ENCODE measurements around the gene MRGPRF. TPM values are rescaled to one million over a fixed set of nuclear protein-coding genes. Genes with fewer than 3 reads are reported as not detected.

The MRGPRF gene
- total RNA-seq = under 0.01 TPM in 2 replicates

DNA sequence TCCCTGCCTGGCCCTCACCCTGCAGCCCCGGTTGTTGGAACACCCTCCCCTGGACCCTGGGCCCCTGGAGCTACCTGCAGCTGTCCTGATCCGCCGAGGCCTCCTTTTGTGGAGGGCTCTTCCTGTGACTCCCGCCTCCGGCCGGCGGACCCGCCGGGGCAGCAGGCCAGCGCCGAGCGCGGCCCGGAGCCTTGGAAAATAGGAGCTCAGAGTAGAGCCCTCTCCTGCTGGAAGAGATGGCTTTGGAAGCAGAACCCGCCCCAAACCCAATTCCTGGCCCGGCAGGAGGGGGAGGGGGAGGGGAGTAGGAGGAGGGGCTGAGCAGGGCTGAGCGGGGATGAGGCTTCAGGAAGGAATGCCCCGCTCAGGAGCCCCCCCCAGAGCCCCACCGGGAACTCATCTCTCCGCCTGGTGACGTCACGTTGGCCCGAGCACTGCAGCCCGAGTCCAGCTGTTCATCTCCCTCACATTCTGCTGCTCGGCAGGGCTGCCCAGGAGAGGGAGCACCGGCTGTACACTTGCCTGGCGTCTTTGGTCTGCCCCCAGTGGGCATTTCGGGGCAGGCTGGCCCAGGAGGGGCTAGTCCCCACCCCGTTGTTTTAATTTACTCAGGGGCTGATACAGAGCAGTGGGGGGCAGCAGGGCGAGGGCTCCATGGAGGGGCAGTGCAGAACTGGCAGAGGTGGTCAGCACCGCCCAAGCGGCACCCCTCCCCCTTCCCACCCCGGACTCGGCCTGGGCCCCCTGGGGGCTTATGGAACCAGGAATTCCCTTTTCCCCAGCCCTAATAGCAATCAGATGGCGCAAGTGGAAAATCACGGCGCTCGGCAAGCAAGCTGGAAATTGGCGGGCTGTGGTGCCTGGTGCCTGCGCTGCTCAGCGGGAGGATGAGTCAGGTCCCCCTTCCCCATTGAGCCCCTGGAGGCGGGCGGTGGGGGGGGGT, at the start of gene MRGPRF:
MRGPRF (minus strand) TSS at position 238 of the 943 bp plus-strand sequence. CDS start 3,345 bp downstream, outside the sequence.
- peak in 1 of 2 donors; percentile 44 for DNase-seq (ENCODE audit: low read depth in 2 of 2)

- no peak for DNase-seq (ENCODE audit: low read depth in 2 of 2)
These were observed 49.3 kb upstream of the MRGPRF start for GRCh38 chr11:69062169-69062855.

DNA sequence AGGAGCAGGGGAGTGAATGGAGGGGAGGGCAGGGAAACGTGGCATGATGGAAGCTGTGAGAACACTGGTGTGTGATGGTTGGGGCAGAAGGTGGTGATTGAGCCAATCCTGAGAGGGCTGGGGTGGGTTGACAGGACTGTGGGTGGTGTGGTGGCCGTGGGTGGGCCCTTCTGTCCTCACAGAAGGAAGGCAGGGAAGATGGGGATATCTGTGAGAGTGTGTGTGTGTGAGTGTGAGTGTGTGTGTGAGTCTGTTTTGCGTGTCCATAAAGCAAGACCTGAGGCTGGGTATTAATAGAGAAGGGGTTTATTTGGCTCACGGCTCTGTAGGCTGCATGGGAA, 48.6 kb upstream of the MRGPRF start:
- no peak for DNase-seq (ENCODE audit: low read depth in 2 of 2)

- DNase-seq (ENCODE audit: low read depth in 2 of 2) = no peak
These were observed 48.0 kb upstream of the MRGPRF start for GRCh38 chr11:69060806-69061712.

- DNase-seq (ENCODE audit: low read depth in 2 of 2) = no peak
These were observed 46.9 kb upstream of the MRGPRF start for GRCh38 chr11:69059985-69060384.

DNA sequence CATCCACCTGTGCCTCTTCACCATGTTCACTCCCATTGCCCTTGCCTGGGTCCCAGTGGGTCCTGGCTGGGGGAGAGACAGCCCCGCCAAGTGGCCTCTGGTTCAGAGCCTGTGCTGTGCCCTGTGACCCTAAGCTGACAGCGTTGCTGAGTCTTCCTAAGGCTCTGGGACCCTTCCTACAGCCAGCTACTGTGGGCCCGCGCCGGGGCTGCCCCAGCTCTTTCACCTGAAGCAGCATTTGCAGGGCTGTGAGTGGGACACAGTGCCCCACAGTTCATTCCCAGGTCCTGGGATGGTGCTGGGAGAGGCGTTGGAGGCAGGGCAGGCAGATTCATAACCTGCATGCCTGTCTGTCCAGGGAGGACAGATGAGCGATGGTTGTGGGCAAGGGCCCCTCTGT, 46.4 kb upstream of the MRGPRF start:
- no peak for DNase-seq (ENCODE audit: low read depth in 2 of 2)

GRCh38 chr11:69058511-69059270, 45.6 kb upstream of the MRGPRF start:
- DNase-seq (ENCODE audit: low read depth in 2 of 2) = no peak

DNA sequence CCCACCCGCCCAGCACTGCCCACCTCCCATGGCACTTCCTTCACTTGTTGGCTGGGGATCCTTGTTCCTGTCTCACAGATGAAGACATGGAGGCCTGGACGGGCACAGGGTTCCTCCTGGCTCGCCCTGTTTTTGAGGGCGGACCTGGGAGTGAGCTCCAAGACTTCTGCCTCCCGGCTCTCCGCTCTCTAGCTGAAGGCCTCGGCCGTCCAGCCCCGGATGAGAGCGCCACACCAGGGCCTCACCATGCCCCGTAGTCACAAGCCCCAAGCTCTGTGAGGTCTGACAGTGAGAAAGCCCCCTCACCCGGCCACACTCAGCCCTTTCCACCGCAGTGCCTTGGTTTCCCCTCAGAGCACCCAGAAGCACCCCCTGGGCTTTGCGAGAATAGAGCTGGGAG, 44.8 kb upstream of the MRGPRF start:
- no peak for DNase-seq (ENCODE audit: low read depth in 2 of 2)

- no peak for DNase-seq (ENCODE audit: low read depth in 2 of 2)
These were observed 44.2 kb upstream of the MRGPRF start for GRCh38 chr11:69057236-69057635.

GRCh38 chr11:69055598-69056516, 42.8 kb upstream of the MRGPRF start:
- no peak for DNase-seq (ENCODE audit: low read depth in 2 of 2)

- DNase-seq (ENCODE audit: low read depth in 2 of 2) = no peak
These were observed 42.2 kb upstream of the MRGPRF start for GRCh38 chr11:69055212-69055586.

DNA sequence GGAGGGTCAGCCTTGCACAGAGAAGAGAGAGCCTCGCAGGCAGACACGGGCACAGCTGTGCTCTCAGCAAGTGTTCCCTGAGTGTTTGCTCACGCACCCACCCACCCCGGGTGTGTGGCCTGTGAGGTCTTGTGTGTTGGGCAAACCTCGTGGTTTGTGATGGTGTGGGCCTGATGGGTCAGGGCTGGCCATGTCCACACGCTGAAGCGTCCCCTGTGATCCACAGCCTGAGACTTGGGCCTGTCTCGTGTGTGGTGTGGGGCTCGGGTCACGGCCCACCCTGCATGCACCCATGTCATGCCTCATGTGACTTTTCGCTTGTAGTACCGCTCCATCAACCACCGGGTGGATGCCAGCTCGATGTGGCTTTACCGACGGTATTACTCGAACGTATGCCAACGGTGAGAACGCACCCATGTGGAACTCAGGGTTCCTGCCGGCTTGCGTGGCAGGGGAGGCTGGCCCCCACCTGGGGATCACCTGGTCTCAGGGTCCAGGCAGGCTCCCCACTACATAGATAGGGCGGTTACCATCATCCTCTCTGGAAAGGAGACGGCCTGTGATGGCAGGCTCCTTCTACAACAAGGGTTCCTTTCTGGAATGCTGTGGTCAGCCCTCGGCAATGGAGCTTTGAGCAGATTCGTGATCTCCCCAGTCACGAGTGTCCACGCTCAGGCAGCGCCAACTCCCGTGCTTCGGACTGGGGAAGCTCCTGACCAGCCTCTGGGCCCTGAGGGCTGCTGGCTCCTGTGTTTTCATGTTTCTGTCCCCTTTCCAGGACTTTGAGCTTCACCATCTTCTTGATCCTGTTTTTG, 41.6 kb upstream of the MRGPRF start:
- DNase-seq (ENCODE audit: low read depth in 2 of 2) = no peak

DNA sequence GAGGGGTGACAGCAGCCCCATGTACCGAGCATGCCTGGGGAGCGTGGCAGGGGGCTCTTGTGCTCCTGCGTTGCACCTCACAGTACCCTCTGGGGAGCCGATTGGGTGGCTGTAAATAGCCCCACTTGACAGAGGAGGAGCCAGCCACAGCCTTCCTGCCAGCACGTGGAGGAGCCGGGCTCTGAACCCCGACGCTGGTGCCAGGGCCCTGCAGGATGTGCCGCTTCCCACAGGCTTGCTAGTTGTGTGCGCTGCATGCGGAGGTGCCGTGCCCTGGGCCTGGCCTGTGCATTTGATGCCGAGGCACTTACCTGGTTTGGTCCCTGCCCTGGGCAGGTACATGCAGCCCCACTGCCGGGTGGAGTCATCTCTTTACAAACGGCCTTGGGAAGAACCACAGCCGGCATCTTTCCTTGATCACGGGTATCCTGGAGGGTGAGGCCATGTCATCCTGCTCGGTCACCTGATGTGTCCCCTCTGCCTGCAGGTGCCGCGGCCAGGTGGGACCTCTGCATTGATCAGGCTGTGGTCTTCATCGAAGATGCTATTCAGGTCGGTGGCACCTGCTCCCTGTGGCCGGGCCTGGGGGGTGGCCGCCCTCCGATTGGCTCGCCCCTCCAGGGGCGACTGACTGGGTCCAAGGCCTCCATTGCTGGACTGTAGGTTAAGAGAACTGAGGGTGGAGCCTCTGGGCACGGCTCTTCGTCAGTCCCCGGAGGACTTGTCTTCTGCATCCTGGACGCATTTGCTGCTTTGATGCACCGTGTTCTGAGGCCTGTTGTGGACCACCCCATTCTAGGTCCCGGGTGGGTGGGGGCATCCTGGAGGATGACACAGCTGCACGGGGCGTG, 40.7 kb upstream of the MRGPRF start:
- DNase-seq (ENCODE audit: low read depth in 2 of 2) = no peak

GRCh38 chr11:69053169-69053477, 40.1 kb upstream of the MRGPRF start:
- no peak for DNase-seq (ENCODE audit: low read depth in 2 of 2)

- no peak for DNase-seq (ENCODE audit: low read depth in 2 of 2)
These were observed 39.5 kb upstream of the MRGPRF start for GRCh38 chr11:69052343-69053168.

DNA sequence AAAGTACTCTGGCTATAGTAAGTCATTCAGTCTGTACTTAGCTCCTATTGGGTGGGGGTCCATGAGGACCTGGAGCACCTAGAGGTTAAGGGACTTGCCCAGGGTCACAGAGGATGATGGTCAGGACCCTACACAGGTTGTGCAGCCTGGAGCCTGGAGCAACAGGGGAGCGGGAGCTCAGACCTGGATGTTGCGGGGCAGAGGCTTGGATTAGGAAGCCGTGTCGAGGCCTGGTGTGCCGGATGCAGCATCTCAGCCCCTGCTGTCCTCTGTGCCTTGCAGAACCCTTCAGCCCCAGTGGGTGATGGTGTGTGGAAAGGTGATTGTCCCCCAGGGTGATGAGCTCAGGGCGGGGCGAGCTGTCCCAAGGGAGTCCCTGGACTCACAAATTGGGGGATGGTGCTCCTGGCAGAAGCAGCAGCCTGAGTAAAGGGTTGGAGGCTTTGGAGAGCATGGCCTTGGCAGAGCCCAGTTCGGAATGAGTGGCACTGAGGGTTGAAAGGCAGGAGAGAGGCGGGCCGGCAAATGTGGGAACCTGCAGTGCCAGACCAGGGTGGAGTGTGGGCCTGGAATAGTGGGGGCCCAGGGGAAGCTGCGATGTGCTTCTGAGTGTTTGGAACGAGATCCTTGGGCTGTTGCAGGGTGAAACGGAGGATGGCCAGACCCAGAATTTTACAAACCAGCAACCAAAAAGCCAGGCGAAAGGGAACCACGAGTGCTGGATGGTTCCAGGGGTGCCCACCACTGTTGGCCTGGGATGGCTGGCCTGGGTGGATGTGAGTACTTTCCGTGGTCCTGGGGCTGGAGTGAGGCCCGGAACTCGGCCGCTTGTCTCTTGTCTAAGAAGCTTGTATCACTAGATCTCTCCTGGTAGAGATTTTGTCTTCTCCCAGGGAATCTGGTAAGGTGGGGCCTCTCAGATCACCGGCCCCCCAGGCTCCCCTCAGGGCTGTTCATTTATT, 38.6 kb upstream of the MRGPRF start:
- no peak for DNase-seq (ENCODE audit: low read depth in 2 of 2)

Measured in lung microvascular endothelial cell (primary cell).